C1 segment of cervical spinal cord (tissue), 14 donors: Measurements from ENCODE around the gene CNOT11.
A peak's percentile ranks its signal among the peaks of the same experiment; 100 is the strongest.
"Not testable (repeated sequence)": the region's sequence is repeated elsewhere in the genome, so short reads cannot be mapped to it uniquely, and the experiment has no call there.

Experiments used
- DNase-seq, 14 donors: peaks; one replicate each; lab custom pipeline; 2025; lab: John Stamatoyannopoulos, UW

CNOT11 gene

GRCh38 chr2:101252408-101253012 lies at the start of gene CNOT11:
CNOT11 (plus strand) TSS chr2:101252886; CDS start chr2:101252965, 79 bp downstream.
- peak; percentile 70 to 97 (median 93) for DNase-seq

DNA sequence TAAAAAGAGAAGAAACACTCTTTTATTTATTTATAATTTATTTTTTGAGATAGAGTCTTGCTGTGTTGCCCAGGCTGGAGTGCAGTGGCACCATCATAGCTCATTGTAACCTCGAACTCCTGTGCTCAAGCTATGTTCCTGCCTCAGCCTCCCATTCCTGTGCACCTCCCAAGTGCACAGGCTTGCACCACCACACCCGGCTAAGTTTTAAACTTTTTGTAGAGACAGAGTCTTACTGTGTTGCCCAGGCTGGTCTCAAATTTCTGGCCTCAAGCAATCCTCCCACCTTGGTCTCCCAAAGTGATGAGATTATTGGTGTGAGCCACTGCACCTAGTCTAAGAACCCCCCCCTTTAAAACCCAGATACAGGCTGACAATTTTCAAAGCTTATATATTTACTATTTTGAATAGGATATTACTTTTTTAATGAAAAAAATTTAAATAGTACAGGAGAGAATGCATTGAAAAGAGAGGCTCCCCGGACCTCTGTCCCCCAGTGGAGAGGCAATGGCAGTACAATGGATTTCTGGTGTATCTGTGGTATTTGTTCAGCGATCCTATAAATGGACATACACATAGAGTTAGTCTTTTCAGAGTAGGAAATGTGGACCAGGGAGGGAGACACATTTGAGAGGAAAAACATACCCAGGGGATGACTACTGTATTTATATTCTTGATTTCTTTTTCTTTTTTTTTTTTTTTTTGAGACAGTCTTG lies 48.1 kb upstream of the CNOT11 start:
- DNase-seq = no peak

DNA sequence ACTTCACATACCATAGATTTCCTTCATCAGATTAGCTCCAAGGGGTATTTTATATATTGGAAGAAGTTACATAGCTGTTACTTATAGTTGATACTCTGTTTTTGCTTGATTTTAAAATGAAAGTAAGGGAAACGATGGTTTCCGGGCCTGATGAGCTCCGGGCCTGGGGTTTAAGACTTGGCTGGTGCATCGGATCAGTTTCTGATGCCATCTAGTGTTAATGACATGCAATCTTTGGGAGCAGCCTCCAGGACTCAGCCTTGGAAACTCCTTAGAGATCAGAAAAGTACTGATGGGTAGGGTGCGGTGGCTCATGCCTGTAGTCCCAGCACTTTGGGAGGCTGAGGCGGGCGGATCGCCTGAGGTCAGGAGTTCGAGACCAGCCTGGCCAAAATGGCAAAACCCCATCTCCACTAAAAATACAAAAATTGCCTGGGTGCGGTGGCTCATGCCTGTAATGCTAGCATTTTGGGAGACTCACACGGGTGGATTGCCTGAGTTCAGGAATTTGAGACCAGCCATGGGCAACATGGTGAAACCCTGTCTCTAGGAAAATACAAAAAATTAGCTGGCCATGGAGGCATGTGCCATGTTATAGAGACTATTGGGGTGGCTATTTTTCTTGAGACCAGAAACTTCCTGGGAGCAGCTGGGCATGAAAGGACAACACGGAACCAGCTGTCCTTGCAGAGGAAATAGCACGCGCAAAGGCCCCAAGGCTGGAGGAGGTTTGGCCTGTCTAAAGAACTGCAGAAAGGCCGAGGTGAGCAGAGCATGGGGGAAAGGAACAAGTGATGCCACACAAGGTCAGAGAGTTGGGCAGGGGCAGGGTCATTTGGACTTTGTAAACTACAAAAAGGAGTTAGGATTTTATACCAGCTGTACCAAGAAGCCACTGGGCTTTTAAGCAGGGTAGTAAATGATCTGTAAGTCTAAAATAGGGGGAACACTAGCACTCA lies 46.9 kb upstream of the CNOT11 start:
- peak in 6 of 14 donors; percentile 2 to 12 (median 6) for DNase-seq

DNA sequence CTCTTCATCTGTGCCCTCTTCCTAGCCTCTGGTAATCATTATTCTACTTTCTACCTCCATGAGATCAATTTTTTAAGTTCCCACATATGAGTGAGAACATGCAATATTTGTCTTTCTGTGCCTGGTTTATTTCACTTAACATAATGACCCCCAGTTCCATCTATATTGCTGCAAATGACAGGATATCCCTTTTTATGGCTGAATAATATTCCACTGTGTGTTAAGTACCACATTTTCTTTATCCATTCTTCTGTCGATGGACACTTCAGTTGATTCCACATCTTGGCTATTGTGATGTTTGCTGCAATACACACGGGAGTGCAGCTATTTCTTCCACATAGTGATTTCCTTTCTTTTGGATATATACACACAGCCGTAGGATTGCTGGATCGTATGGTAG lies 43.9 kb upstream of the CNOT11 start:
- no peak for DNase-seq

DNA sequence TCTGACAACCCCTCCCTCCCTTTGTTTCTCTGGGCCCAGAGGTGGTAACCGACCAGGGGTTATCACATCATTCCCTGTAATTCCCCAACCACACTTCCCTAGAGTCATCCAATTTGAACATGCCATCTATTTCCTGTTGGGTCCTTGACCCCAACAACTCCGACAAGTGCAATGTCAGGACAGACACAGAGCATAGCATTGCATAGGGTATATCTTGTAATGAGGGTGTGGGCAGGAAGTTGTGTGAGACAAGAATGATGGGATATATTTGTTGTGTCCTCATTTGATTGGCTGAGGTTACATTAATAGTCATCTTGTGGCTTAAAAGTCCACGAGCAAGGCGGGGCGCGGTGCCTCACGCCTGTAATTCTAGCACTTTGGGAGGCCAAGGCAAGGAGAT lies 33.4 kb upstream of the CNOT11 start:
- DNase-seq = no peak

- DNase-seq = not testable (repeated sequence)
These were observed 32.6 kb upstream of the CNOT11 start for GRCh38 chr2:101220091-101220490.

GRCh38 chr2:101223814-101224231 lies 28.9 kb upstream of the CNOT11 start:
- DNase-seq = no peak

DNA sequence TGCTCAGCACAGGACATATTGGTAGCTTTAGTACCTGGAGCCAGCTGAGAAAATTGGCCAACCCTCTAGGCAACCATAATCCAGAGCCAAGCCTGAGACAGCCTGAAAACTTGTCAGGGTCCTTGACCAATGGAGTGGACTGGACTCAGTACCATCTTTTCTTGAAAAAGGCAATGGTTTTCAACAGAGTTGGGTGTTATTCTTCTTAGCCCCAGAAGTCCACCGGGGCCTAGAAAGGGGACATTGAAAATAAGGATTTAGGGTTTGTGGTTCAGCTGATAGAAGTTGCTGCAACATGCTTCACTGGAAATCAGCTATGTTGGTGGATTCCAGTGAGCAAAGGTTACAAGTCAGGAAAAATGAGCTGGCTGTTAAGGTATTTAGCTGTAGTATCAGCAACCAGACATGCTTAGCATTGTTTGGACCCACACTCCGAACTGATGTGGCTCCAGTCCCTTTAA lies 22.1 kb upstream of the CNOT11 start:
- no peak for DNase-seq

- DNase-seq = no peak
These were observed 21.4 kb upstream of the CNOT11 start for GRCh38 chr2:101231240-101231639.

DNA sequence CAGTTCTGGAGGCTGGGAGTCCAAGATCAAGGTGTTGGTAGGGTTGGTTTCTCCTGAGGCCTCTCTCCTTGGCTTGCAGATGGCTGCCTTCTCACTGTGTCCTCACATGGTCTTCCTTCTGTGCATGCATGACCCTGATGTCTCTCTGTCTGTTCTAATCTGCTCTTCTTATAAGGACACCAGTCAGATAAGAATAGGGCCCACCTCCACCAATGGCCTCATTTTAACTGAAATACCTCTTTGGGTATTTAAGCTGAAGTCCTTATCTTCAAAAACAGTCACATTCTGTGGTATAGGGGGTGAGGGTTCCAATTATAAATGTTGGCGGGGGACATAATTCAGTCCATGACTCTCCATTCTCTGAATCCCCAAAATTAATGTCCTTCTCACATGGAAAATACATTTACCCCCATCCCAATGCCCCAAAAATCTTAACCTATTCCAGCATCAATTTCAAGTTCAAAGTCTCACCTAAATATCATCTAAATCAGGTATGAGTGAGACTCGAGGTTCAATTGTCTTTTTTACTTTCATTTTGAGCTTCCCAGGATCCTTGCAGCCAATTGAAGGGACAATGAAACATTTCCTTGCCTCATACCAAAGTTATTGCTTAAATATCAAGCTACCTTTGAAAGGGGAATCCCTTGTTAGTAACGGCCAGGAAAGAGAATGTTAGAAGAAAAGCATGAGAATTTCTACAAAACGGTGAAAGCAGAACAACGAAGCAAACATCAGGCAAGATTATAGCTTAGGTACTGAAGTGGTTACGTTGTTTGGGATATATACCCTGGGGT lies 20.6 kb upstream of the CNOT11 start:
- no peak for DNase-seq

GRCh38 chr2:101232770-101233169 lies 19.9 kb upstream of the CNOT11 start:
- no peak for DNase-seq

DNA sequence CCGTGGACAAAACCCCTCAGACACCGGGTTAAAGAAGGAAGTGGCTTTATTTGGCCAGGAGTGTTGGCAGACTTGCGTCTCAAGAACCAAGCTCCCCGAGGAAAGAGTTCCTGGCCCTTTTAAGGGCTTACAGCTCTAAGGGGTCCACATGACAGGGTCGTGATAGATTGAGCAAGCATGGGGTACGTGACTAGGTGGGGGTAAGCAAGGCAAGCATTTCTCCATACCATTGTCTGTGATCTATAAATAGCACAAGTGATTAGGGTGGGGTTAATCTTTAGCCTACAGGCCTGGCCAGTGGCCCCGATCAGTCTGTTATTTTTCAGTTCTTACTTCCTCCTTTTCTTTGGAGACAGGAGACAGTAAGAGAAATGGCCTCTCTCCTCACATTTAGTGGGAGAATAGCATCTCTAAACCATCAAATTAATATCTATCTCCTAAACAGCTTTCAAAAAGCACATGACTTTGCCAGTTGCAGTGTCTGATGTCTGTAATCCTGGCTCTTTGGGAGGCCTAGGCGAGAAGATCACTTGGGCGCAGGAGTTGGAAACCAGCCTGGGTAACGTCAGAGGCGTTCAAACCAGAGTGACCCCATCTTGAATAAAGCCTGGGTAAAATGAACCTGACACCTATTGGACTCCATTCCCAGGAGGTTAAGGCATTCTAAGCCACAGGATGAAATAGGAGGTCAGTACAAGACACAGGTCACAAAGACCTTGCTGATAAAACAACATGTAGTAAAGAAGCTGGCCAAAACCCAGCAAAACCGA lies 18.3 kb upstream of the CNOT11 start:
- no peak for DNase-seq

- DNase-seq = not testable (repeated sequence)
These were observed 16.7 kb upstream of the CNOT11 start for GRCh38 chr2:101235956-101236355.

- not testable (repeated sequence) for DNase-seq
These were observed 14.7 kb upstream of the CNOT11 start for GRCh38 chr2:101237944-101238343.

GRCh38 chr2:101238930-101239759 lies 13.5 kb upstream of the CNOT11 start:
- no peak for DNase-seq

GRCh38 chr2:101239760-101240118 lies 12.9 kb upstream of the CNOT11 start:
- not testable (repeated sequence) for DNase-seq

GRCh38 chr2:101240694-101241093 lies 12.0 kb upstream of the CNOT11 start:
- not testable (repeated sequence) for DNase-seq

DNA sequence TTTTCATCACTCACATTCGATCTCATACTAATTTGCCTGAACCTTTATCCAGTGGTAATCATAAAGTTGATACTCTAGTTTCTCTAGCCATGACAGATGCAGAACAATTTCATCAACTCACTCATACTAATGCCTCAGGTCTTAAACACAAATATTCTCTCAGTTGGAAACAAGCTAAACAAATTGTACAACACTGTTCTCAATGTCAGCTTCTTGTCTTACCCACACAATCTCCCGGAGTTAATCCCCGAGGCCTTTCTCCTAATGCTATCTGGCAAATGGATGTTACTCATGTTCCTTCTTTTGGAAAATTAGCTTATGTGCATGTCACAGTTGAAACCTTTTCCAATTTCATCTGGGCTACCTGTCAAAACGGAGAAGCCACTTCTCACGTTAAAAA lies 11.5 kb upstream of the CNOT11 start:
- no peak for DNase-seq

DNA sequence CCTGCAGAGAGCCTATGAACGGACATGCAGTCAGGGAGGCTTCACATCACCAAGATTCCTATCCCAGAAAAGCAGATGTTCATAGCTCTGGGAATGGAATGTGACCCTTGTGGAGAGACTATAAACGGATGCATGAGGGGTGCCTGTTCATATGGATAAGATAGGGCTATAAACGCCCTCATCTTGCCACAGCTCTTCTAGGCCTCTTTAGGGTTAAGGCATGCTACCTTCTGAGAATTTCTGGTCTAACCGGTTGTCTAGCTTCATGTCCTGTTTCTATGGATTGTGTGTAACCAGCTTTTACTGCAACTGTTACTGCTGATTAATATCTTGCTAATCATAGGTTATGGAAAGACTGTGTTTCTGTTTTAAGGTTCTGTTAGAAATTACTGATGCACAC lies 8.3 kb upstream of the CNOT11 start:
- DNase-seq = not testable (repeated sequence)

- DNase-seq = not testable (repeated sequence)
These were observed 7.8 kb upstream of the CNOT11 start for GRCh38 chr2:101244899-101245298.
